Ramos (cell line): Measurements from ENCODE around the gene MDH1B.
"Not testable (repeated sequence)": the region's sequence is repeated elsewhere in the genome, so short reads cannot be mapped to it uniquely, and the experiment has no call there.

Source experiments
- in situ Hi-C: fragments of 300-500 bp; cut with MboI; formaldehyde crosslinking; loops from one replicate; pipeline ENCODE4 v1.14.3; 2022; ENCODE audit warnings: low sequenced_read_pairs; ENCODE audit not compliant: unreplicated experiment

MDH1B gene

DNA sequence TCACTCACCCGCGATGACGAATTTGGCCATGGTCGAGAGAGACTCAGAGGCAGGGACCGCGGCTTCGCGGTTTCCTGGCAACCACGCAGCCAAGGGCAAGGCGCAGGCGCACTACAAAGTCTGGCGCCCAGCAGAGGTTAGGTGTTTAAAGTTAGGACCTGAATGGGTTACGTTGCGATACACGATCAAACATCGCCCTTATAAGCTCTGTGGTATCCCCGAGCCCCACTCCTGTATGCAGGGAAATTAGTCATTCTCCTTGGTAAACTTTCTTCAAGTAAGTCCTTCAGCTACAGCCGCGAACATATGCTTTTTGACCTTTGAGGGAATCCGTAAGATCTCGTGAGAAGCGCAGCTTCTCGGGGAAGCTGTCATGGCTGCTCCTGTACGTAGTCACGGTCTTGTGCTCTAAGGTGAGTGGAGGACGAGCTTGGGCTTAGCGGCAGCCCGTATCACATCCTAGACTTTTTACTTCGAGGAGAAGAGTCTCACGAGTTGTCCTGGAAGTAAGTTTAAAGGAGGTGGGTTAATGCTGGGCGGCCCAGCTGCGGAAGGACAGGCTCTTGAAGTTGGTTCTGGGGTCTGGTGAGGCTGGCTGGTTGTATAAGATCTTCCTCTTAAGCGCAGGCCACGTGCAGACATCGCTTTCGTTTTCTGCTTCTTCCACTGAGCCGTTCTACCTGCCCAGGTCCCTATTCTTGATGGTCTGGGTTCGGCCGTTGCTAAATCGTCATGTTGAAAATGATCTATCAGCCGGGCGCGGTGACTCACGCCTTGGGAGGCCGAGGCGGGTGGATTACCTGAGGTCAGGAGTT lies at the start of gene MDH1B, which contains the start of gene FASTKD2:
TSS of gene MDH1B (minus strand) at position 87 of the 815 bp plus-strand sequence. CDS start at position 30, 57 bp downstream.
TSS of gene FASTKD2 (plus strand) at position 365 of the 815 bp plus-strand sequence. CDS start 1,088 bp downstream, outside the sequence.
- in situ Hi-C loops: no loop called here

DNA sequence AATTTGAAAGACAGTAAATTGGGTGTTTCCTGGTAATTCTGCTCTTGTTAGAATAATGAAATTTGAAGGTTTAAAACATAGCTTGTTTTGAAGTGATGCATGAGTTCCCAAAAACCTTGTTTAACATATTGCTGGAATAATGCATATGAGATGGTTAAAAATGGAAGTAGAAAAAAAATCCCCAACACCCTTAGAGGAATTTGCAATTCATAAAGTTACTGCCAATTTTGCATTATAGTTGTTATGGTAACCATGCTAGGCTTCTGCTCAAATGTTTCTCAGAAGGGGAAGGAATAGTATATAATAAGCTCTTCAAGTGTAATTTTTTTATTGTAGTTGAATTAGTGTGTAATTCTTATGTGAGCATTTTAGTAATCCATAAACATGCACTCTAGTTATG lies 49.4 kb upstream of the MDH1B start:
- in situ Hi-C loops: no loop called here

DNA sequence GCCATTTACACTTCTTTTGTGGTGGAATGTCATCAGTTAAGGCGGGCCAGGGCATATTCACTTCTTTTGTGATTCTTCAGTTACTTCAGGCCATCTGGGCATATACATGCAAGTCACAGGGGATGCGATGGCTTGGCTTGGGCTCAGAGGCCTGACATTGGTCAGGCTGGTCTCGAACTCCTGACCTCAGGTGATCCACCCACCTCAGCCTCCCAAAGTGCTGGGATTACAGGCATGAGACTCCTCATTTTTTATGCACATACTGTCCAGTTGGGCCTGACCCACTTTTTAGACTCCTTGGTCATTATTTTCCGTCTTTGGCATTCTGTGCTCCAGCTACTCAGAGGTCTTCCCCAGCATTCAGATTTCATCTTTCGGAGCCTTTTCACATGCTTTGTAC lies 47.3 kb upstream of the MDH1B start:
- in situ Hi-C loops: not testable (repeated sequence)

DNA sequence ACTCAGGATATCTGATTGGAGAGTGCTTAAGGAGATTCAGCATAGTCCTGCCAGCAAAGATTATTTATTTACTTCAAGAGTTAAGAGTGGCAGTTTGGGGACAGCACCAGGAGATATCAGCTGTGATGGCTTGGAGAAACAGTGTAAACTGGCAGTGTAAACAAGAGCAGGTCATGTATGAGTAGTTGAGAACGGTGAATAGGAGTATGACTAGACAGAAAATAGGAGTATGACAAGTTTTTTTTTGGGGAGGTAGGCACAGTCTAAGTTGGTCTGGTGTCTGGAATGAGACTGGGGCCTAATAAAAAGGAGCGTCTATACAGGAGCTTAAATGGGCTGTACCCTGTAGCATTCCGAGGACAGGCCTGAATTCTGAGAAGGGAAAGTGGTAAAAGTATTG lies 42.5 kb upstream of the MDH1B start:
- in situ Hi-C loops: not testable (repeated sequence)

DNA sequence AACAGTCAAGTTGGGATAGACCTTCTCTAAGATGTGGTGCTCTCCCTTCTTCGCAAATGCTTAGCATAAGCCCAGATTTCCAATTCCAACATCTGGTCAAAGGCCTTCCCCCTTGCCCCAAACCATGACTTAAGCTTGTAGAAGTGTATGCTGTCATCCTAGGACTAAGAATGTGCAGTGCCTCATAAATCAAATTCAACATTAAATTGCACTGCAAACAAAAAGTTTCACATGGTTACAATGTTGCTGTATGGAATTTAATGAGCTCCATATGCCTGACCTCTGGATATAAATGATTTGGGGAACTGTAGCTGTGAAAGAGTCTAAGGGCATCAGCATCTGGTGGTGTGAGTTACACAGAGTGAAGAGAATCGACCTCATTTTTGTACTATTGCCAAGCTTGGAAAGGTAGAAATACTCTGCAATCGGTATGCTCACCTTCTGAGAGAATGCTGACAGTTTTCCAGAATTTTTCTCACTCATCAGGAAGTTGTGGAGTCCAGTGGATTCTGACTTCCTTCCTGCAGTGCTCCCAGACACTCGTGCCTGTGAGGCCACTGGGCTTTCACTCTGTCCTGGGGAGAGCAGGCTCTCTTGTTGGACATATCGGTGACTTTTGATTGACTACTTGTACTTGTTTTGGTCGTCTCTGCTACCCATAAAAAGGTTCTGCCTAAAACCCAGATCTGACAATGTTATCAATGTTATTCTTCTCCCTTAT lies 40.9 kb upstream of the MDH1B start:
- in situ Hi-C loops: no loop called here

DNA sequence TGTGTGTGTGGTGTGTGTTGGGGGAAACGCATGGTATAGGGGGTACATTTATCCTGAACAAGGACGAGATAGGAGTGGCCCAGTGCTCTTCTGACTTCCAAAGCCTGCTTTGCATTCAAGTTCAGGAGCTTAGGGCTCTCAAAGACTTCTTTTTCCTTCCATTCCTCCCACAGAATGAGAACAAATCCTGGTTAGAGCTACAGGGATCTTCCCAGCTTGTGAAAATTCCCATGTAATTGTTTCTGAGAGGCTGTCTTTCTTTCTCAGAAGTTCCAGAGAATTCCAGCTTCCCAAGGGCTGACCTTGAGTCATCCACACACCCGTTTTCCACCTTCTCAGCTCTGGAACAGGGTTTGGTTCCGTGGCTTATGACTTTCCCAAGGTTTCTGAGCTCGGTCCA lies 39.2 kb upstream of the MDH1B start:
- in situ Hi-C loops: no loop called here

DNA sequence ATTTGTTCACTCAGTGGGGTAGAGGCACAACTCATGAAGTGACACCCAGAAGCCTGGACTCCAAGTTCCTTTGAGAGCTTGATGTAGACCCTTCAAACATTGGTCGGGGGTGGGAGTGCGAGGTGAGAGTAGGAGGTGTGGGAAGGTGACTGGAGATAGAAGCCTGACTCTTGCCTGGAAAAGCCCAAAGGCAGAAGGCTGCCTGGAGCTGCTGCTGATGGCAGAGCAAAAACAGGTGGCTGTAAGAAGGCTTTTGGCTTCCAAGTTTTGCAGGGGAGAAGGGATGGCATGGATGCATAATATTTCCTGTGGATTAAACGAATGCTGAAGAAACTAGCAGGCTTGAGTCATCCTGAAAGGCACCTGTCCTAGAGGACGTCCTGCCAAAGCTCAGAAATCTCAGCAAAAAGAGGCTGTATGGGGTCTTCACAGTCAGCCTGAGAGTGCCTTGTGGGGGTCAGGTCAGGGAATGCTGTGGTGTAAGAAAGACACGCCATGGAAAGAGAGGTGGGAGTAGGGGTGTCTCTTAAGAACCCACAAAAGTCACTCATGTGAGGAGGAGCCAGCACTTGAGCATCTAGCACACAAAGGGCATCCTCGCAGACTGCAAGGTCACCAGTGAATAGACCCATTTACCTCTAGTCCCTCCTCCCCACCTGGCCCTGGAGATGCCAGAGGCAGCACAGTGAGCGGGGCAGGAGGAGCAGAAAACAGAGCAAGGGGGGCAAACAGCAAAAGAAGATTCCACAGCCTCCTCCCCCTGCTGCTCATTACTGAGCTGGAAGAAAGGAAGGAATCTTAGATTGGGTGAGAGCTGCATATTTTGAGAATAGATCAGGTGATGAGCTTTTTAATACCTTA lies 37.8 kb upstream of the MDH1B start:
- in situ Hi-C loops: no loop called here

DNA sequence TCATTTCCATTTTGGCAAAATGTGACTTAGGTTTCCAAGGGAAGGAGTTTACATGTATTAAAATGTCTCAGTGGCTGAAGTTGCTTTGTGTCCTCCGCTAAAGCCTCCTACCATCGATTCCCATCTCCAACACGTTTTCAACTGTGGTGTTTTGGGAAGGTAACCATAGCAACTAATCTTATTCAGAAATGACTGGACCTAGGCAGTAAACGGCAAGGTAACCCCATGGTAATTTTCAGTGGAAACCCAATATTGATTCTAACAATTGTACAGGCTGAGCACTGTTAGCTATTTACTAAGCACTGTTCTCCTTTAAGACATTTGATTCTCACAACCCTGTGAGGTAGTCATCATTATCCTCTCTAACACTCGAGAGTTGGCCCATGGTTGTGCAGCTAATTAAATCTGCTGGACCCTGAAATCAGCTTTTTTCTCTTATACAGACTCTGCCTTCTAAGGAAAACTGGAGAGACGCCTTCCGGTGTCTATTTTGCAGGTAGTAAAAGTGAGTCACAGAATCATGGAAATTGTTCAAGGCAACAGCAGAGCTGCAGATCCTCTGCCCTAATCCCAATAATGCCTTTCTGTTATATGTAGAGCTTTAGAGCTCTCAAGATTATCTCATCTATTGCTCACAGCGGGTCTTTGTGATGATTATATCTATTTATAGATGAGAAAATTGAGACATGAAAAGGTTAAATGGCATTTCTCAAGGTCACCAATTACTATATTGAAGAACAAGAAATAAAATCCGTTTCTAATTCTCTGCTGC lies 36.5 kb upstream of the MDH1B start:
- in situ Hi-C loops: no loop called here

DNA sequence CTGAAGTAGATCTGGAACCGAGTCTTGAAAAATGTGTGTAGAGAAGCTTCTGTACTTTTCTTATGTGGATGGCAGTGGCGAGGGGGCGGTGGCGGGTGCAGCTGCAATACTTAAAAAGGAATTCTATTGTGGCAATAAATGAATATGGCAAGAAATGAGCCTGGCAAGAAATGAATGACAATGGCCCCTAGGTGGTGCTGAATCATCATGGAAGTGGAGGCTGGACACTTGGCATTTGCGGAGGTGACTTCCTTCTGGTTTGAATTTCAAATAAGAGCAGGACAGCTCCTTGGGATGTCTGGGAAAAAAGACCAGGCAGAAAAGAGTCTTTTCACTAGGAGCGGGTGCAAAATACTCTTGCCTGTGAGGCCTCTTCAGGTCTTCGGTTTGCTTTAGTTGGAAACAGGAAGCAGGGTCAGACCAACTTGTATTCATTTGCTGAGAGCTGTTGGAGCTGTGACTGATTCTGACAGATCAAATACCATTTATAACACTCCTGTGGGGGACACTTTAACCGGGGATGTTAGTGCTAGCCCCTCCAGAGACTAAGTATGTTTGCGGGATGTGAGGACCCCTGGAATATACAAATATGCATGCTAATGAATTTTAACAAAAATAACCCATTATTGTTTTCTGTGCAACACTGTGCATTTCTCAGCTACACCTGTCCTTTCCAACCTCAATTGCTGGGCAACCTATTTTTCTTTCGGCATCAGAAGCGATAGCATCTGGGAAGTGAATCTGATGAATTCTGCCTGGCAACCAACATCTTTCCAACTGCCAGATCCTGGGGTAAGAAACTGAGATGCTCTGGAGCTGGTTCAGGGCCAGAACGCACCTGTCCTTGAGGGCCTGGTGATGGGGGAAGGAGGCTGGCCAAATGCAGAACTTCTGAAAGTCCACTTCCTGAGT lies 35.6 kb upstream of the MDH1B start:
- in situ Hi-C loops: no loop called here

DNA sequence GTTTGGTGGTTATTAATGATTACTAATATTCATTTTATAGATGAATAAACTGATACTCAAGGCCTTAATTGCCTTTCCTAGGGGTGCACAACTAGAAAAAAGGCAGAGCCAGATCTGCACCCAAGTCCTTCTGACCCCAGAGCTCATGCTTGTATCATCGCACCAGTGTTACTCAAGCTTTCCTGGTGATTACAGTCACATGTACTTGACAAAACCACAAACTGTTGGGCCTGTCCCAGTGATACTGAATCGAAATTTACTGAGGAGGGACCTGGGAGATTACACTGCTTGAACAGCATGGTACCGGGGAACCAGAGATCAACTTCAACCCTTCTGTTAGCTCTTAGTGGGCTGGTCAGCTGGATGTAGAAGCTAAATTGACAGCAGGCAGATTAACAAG lies 34.0 kb upstream of the MDH1B start:
- in situ Hi-C loops: no loop called here

DNA sequence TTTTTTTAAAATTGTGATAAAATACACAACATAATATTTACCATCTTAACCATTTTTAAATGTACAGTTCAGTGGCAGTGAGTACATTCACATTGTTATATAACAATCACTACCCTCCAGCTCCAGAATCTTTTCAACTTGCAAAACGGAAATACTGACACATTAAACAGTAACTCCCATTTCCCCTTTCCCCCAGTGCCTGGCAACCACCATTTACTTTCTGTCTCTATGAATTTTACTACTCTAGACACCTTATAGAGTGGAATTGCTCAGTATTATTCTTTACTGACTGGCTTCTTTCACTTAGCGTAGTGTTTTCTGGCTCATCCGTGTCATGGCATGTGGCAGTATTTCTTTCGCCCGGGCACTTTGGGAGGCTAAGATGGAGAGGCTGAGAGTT lies 32.9 kb upstream of the MDH1B start:
- in situ Hi-C loops: no loop called here

DNA sequence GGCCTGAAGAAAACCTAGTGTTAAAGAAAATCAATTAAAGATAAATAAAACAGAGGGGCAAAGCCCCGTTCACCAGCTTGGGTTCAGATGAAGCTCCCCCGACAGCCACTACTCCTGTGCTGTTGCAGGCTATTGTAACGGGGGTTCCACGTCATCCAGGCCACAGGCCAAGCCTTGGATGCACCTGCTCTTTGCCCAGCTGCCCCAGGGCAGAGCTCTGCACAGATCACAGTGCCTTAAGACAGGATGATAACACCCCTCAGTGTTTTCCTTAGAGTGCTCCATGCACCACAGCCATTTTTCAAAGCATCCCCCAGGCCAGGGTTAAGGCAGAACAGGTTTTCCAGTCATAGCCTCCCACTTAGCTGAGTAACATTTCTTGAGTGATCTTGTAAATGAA lies 32.2 kb upstream of the MDH1B start:
- in situ Hi-C loops: no loop called here

DNA sequence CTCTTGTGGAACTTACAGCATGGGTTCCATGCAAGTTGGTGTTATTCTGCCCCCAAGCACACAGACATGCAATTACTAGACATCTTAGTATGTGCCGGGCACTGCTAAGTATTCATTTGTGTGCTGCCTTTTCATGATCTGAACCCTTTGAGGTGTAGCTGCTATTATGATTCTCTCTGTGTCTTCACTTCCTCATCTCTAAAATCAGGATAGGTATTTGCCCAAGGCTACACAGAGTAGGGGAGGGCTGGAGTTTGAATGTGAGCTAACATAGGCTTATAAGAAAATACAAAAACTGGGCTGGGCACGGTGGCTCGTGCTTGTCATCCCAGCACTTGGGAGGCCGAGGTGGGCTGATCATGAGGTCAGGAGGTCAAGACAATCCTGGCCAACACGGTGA lies 27.5 kb upstream of the MDH1B start:
- in situ Hi-C loops: no loop called here

DNA sequence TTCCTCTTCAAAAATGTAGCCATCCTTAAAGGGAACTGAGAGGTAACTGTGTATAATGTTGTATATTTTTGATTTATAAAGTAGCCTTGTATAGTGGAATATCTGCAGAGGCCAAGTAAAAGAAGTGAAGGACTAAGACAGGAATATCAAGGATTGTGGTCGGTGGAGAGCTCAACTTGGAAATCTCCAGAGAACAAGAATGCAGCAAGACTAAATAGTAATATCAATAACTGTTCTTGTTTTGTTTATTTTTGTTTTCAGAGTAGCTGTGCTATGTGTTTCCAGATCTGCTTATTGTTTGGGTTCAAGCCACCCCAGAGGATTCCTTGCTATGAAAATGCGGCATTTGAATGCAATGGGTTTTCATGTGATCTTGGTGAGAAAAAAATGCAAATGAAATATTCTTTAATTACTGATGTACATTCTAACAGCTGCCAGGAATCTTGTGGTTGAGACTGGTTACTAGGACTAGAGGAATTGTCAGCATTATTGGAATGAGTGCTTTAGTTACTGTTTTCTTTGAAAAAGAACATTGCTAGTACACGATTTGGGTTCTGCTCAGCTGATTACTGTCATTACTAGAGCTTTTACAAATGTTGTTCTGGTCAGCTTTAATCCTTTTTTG lies 25.3 kb upstream of the MDH1B start:
- in situ Hi-C loops: no loop called here

DNA sequence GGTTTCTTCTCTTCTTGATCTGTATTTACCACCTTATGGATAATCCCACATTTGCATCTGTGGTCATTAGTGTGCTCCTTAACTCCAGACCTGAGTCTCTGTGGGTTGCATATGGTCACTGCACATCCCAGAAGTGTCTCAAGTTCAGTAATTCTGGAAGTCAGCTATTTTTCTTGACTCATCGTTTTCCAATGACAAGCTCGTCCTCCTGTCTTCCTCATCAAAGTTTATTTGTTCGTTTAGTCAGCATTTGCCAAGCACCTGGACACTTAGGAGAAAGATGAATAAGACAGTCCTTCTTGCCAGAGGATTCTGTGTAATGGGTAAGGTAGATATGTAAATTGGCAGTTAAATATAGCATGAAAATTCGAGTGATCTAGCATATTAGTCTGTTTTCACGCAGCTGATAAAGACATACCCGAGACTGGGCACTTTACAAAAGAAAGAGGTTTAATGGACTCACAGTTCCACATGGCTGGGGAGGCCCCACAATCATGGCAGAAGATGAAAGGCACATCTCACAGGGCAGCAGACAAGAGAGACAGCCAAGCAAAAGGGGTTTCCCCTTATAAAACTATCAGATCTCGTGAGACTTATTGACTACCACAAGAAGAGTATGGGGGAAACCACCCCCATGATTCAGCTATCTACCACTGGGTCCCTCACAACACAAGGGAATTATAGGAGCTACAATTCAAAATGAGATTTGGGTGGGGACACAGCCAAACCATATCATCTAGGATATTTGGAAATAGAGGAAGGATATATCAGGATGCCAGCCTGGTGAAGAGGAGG lies 19.6 kb upstream of the MDH1B start:
- in situ Hi-C loops: no loop called here

DNA sequence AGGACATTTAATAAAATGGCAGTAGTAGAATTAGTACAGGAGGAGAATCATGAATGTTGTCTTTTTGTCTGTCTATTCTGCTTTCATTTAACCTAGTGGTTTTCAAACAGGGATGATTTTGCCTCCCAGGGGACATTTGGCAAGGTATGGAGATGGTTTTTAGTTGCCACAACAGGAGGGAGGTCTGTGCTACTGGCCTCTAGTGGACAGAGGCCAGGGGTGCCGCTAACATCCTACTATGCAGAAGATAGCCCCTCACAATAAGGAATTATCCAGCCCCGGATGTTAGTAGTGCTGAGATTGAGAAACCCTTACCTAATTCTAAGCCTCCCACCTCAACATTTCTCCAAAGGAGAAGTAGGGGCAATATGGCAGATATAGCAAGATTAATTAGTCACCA lies 18.6 kb upstream of the MDH1B start:
- in situ Hi-C loops: no loop called here

DNA sequence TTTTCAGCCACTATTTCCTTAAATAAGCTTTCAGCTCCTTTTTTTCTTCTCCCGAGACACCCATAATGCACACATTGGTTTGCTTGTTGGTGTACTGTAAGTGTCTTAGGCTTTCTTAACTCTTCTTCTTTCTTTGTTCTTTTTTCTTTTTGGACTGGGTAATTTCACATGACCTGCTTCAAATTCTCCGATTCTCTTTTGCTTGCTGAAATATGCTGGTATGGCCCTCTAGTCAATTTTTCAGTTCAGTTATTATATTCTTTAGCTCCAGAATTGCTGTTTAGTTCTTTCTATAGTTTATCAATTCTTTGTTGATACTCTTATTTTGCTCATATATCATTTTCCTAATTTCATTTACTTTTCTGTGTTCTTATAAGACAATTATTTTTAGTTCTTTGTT lies 15.5 kb upstream of the MDH1B start:
- in situ Hi-C loops: no loop called here

DNA sequence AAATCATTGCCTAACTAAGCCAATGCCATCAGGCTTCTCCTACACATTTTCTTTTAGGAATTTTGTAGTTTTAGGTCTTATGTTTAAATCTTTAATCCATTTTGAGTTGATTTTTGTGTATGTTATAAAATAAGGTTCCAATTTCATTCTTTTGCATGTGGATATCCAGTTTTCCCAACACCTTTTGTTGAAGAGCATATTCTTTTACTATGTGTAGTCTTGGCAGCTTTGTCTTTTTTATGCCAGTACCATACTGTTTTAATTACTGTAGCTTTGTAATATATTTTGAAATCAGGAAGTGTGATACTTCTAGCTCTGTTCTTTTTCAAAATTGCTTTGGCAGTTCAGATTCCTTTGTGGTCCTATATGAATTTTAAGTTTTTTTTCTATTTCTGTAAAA lies 11.3 kb upstream of the MDH1B start:
- in situ Hi-C loops: no loop called here
